Activated CD4-positive, alpha-beta T cell treated with anti-CD3 and anti-CD28 coated beads, Interleukin-2, amount 10 ng/mL, durations not matched to agents 24 days and 14 days (primary cell): ENCODE results near the gene TSHZ3. TPM values are rescaled to one million over a fixed set of nuclear protein-coding genes. Genes with fewer than 3 reads are reported as not detected.

Experiments
- DNase-seq: peaks from one replicate; pipeline ENCODE4 v3.0.0; 2022
- H3K27ac Mint-ChIP-seq: one replicate; pipeline ENCODE4 v1.8.0; 2022; ENCODE audit warnings: mild to moderate bottlenecking, mixed read lengths
- H3K27me3 Mint-ChIP-seq: one replicate; pipeline ENCODE4 v1.8.0; 2022; ENCODE audit warnings: mixed read lengths
- H3K36me3 Mint-ChIP-seq: one replicate; pipeline ENCODE4 v1.8.0; 2022; ENCODE audit warnings: low read depth, mild to moderate bottlenecking, mixed read lengths
- H3K4me1 Mint-ChIP-seq: one replicate; pipeline ENCODE4 v1.8.0; 2021; ENCODE audit warnings: mixed read lengths
- H3K4me3 Mint-ChIP-seq: one replicate; pipeline ENCODE4 v1.8.0; 2022; ENCODE audit warnings: mild to moderate bottlenecking, moderate library complexity, mixed read lengths
- H3K9me3 Mint-ChIP-seq: one replicate; pipeline ENCODE4 v1.8.0; 2021; ENCODE audit warnings: mixed read lengths
- intact Hi-C: fragments of 100-400 bp; cut with micrococcal nuclease; formaldehyde crosslinking; loops from one replicate; pipeline ENCODE4 v1.15.1; 2023
- total RNA-seq: library from RNA; stranded (reverse); gene quantifications from 2 replicates; pipeline ENCODE4 v1.2.3, GENCODE V29; 2022

The TSHZ3 gene
- total RNA-seq, 1 donor from 2014 or later, result 1.6 TPM

GRCh38 chr19:31272583-31273106, 76.6 kb downstream of the TSHZ3 start:
- no peaks in the 10 kb centered on the region for H3K36me3 Mint-ChIP-seq
- H3K9me3 Mint-ChIP-seq, result no peaks in the 10 kb centered on the region

DNA sequence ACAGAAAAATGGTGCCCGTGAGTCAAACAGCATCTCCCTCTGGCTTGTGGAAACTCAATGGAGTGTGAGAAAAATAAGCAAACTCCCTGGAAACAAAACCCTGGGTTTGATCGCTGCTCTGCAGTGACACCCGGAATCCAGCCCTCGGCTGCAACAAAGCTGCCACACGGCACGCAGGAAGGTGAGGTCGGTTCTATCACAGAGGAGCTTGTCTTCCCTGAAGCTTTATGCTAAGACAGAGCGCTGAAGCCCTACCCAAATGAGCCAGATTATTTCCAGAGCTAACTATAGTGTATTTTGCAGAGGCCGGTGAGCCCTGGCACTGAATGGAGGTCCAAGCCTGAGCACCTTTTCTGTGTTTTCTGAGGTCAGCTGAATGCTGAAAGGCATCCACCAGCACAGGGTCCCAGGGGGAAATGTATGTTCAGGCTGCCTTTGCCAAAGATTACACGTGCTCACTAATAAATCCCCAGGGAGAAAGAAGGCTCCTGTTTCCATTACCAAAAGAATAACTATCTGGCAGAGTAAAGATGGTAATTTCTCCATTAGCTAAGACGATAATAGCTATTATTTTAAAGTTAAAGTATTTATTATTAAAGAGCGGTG, 77.8 kb downstream of the TSHZ3 start:
- no peak overlapping the region for H3K27ac Mint-ChIP-seq
- DNase-seq, result no peak
- H3K4me1 Mint-ChIP-seq, result no peaks in the 10 kb centered on the region
- no peak overlapping the region for H3K4me3 Mint-ChIP-seq
- intact Hi-C loops, result no loop called here
- H3K36me3 Mint-ChIP-seq, result no peaks in the 10 kb centered on the region
- no peaks in the 10 kb centered on the region for H3K9me3 Mint-ChIP-seq
- no peaks in the 10 kb centered on the region for H3K27me3 Mint-ChIP-seq

More at GRCh38 chr19:31272583-31273106, 76.6 kb downstream of the TSHZ3 start:
- no peak overlapping the region for H3K27ac Mint-ChIP-seq
- H3K4me3 Mint-ChIP-seq, result no peak overlapping the region
- no peak for DNase-seq
- no peaks in the 10 kb centered on the region for H3K27me3 Mint-ChIP-seq
- no peaks in the 10 kb centered on the region for H3K4me1 Mint-ChIP-seq
- intact Hi-C loops, result no loop called here

GRCh38 chr19:31270897-31271296, 78.3 kb downstream of the TSHZ3 start:
- no peak for DNase-seq
- no peaks in the 10 kb centered on the region for H3K27me3 Mint-ChIP-seq
- H3K9me3 Mint-ChIP-seq, result no peaks in the 10 kb centered on the region
- no peaks in the 10 kb centered on the region for H3K36me3 Mint-ChIP-seq
- H3K4me1 Mint-ChIP-seq, result no peaks in the 10 kb centered on the region
- no peak overlapping the region for H3K4me3 Mint-ChIP-seq
- H3K27ac Mint-ChIP-seq, result no peak overlapping the region
- intact Hi-C loops, result no loop called here

DNA sequence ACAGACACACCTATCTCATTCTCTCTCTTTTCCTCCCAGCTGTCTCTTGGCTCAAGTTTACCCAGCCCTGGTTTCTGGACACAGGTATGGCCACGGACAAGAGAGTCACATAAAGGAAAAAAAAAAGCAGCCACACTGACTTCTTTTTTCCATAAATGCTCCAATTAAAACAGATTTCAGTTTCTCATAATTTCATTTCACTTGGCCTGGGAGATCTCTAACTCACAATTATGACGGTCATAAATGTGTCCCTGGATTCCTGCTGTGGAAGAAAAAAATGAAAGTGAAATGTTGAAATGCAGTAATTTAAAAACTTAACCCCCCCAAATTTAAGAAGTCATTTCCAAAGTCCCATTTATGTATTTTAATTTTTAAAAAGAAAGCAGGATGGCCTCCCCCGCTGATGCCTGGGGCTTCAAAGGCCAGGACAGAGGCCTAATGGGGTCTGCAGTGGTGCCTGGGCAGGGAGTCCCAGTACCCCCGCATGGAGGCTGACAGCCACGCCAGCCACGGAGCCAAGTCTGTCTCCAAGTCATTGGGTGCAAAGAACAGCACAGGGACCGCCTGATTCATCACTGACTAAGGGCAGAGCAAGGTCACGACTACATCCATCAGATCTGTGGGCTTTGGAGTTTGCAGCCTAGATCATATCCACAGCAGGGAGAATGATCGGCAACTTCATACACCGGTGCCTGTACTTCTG, 79.7 kb downstream of the TSHZ3 start:
- no peaks in the 10 kb centered on the region for H3K27me3 Mint-ChIP-seq
- H3K36me3 Mint-ChIP-seq, result no peaks in the 10 kb centered on the region
- intact Hi-C loops, result no loop called here
- H3K9me3 Mint-ChIP-seq, result no peaks in the 10 kb centered on the region
- DNase-seq, result no peak
- H3K4me3 Mint-ChIP-seq, result no peak overlapping the region
- H3K27ac Mint-ChIP-seq, result no peak overlapping the region
- H3K4me1 Mint-ChIP-seq, result no peaks in the 10 kb centered on the region

DNA sequence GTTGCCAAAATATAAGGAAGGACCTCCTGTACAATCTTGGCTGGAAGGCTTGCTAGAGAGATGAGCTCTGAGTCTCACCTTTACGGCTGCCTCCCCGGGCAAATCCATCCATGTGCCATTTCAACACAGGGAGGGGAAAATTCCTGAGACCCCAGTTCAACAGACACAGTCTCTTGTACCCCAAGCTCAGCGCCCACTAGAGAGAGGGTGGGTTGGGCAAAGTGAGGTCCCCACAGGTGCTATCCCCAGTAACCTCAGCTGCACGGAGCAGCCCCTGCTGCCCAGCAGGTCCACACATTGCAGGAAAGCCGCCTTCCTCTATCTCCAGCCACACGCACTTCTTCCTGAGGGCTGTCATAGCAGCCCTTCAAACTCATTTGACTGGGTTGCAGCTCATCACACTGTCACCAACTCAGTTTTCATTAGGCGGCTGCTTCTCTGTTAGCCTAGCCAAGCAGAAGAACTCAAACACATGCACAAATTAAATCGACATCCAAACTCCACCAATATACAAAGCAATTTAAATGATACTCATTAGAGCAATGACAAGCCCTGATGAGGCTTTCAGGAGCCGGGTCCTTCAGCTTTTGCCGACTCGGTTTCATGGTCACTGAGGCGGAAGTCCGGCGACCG, 80.4 kb downstream of the TSHZ3 start:
- no peaks in the 10 kb centered on the region for H3K9me3 Mint-ChIP-seq
- no peak overlapping the region for H3K4me3 Mint-ChIP-seq
- H3K4me1 Mint-ChIP-seq, result no peaks in the 10 kb centered on the region
- intact Hi-C loops, result no loop called here
- H3K27me3 Mint-ChIP-seq, result no peaks in the 10 kb centered on the region
- H3K27ac Mint-ChIP-seq, result no peak overlapping the region
- H3K36me3 Mint-ChIP-seq, result no peaks in the 10 kb centered on the region
- DNase-seq, result no peak

DNA sequence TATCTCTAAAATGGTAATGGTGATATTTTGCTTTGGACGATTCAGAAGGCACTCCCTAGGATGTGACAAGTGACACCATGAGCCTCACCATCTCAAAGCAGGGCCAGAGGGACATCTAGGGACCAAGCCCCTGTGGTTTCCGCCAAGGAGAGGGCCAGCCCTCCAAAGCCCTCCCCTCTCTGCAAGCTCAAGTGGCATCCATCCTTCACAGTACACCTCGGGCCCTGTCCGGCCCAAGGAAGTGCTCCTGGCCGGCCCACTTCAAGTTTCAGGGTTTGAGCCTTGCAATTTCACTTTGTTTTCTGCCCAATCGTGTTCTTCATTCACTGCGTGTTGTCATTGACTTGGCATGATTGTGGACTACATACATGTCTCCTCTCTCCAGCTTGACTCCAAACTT, 82.5 kb downstream of the TSHZ3 start:
- no peak overlapping the region for H3K27ac Mint-ChIP-seq
- no peaks in the 10 kb centered on the region for H3K36me3 Mint-ChIP-seq
- intact Hi-C loops, result no loop called here
- H3K4me1 Mint-ChIP-seq, result no peaks in the 10 kb centered on the region
- H3K4me3 Mint-ChIP-seq, result no peak overlapping the region
- no peak for DNase-seq
- no peaks in the 10 kb centered on the region for H3K9me3 Mint-ChIP-seq
- peaks cover 5% of the 10 kb centered on the region for H3K27me3 Mint-ChIP-seq

DNA sequence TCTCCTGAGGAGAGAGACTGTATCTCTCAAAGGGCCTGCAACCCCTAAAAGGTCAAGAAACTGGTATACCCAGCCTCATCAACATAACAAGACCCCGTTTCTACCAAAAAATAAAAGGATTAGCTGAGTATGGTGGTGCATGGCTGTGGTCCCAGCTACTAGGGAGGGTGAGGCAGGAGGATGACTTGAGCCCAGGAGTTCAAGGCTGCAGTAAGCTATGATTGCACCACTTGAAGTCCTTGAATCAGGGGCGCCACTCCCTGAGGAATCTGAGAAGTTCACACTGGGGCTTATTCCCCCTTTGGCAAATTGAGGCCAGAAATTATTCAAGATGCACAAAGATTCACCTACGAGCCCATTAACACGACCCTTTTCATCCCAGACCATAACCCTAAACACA, 83.0 kb downstream of the TSHZ3 start:
- Mint-ChIP-seq H3K9me3 (no peaks in the 10 kb centered on the region), H3K4me1 (no peaks in the 10 kb centered on the region), H3K36me3 (no peaks in the 10 kb centered on the region), H3K27me3 (peaks cover 8% of the 10 kb centered on the region), H3K27ac (no peak overlapping the region), H3K4me3 (no peak overlapping the region)
- intact Hi-C loops, result no loop called here
- no peak for DNase-seq

GRCh38 chr19:31264041-31264778, 85.0 kb downstream of the TSHZ3 start:
- peaks cover 11% of the 10 kb centered on the region for H3K27me3 Mint-ChIP-seq
- DNase-seq, result no peak
- no peaks in the 10 kb centered on the region for H3K36me3 Mint-ChIP-seq
- intact Hi-C loops, result no loop called here
- no peak overlapping the region for H3K27ac Mint-ChIP-seq
- no peaks in the 10 kb centered on the region for H3K9me3 Mint-ChIP-seq
- no peaks in the 10 kb centered on the region for H3K4me1 Mint-ChIP-seq
- no peak overlapping the region for H3K4me3 Mint-ChIP-seq

DNA sequence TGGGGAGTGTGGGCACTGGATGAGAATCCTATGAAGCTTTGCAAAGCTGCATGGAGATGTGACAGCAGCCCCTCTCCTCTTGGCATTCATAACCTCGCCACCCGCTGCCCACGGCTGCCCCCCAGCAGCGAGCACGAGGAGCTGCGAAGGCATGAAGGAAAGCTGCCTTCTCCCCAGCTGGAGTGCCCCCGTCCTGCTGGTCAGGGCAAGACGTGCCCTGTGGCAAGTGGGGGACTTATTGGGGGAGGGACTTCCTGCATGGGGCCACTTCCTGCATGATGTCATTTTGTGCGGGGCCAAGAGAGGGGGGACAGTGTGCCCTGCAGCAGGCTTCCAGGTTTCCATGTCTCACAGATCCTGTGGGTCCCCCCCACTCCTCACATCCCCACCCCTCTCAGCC, 85.9 kb downstream of the TSHZ3 start:
- H3K36me3 Mint-ChIP-seq, result no peaks in the 10 kb centered on the region
- intact Hi-C loops, result no loop called here

GRCh38 chr19:31262725-31263191, 86.5 kb downstream of the TSHZ3 start:
- H3K36me3 Mint-ChIP-seq, result no peaks in the 10 kb centered on the region
- intact Hi-C loops, result no loop called here
- no peaks in the 10 kb centered on the region for H3K4me1 Mint-ChIP-seq
- DNase-seq, result no peak
- H3K4me3 Mint-ChIP-seq, result no peak overlapping the region
- no peaks in the 10 kb centered on the region for H3K9me3 Mint-ChIP-seq
- peaks cover 11% of the 10 kb centered on the region for H3K27me3 Mint-ChIP-seq
- H3K27ac Mint-ChIP-seq, result no peak overlapping the region

More for the DNA sequence above, 85.9 kb downstream of the TSHZ3 start:
- Mint-ChIP-seq H3K9me3 (no peaks in the 10 kb centered on the region), H3K27me3 (peaks cover 11% of the 10 kb centered on the region), H3K27ac (no peak overlapping the region), H3K4me1 (no peaks in the 10 kb centered on the region), H3K4me3 (no peak overlapping the region)
- no peak for DNase-seq

- H3K27me3 Mint-ChIP-seq, result peaks cover 11% of the 10 kb centered on the region
Measured at GRCh38 chr19:31261603-31262212, 87.5 kb downstream of the TSHZ3 start.

GRCh38 chr19:31261019-31261602, 88.1 kb downstream of the TSHZ3 start:
- Mint-ChIP-seq H3K9me3 (no peaks in the 10 kb centered on the region), H3K4me3 (no peak overlapping the region), H3K36me3 (no peaks in the 10 kb centered on the region), H3K27ac (no peak overlapping the region), H3K4me1 (no peaks in the 10 kb centered on the region), H3K27me3 (peaks cover 11% of the 10 kb centered on the region)
- intact Hi-C loops, result no loop called here
- no peak for DNase-seq

More at GRCh38 chr19:31261603-31262212, 87.5 kb downstream of the TSHZ3 start:
- Mint-ChIP-seq H3K4me1 (no peaks in the 10 kb centered on the region), H3K9me3 (no peaks in the 10 kb centered on the region), H3K36me3 (no peaks in the 10 kb centered on the region), H3K27ac (no peak overlapping the region), H3K4me3 (no peak overlapping the region)
- DNase-seq, result no peak
- intact Hi-C loops, result no loop called here
